ENCODE results near the gene MOCS3. TPM values are rescaled to one million over a fixed set of nuclear protein-coding genes. Genes with fewer than 3 reads are reported as not detected.

MOCS3 gene
- total and polyA plus RNA-seq, 10 of the 15 experiments (the other 5 are each of a cell fraction or from before 2014, with no cell fraction given) = 0.87 to 5.9 (median 3.6) TPM

GRCh38 chr20:50968289-50968688 lies 9.7 kb downstream of the MOCS3 start:
- RAD21 ChIA-PET (ENCODE audit: unreplicated experiment) = no interaction called here
- Histone ChIP-seq H4K20me1 (ENCODE audit: control insufficient read depth, insufficient read depth) (no peaks in the 10 kb centered on the region), H3K36me3 (ENCODE audit: control insufficient read depth in 2 of 2, insufficient read depth in 2 of 2, low read length in 1 of 2) (no peaks in the 10 kb centered on the region), H2AFZ (ENCODE audit: control insufficient read depth, low read depth, low read length) (no peak overlapping the region), H3K4me1 (ENCODE audit: control insufficient read depth, insufficient read depth, low read length) (no peaks in the 10 kb centered on the region), H3K4me3 (no peak overlapping the region), H3K27me3 (replicated peaks in 1 of 2; ENCODE audit: control insufficient read depth in 2 of 2, insufficient read depth in 2 of 2, low read length in 1 of 2) (no peaks in the 10 kb centered on the region; a peak in 2 of 4 replicates), H3K9me3 (replicated peaks; ENCODE audit: control insufficient read depth, insufficient read depth, low read length) (no peaks in the 10 kb centered on the region), H3K4me2 (ENCODE audit: control insufficient read depth, insufficient read depth) (no peak overlapping the region), H3K9ac (ENCODE audit: control insufficient read depth, insufficient read depth, low read length) (no peak overlapping the region), H3K27ac (ENCODE audit: control insufficient read depth, insufficient read depth) (no peak overlapping the region), H3K79me2 (ENCODE audit: control insufficient read depth, insufficient read depth, low read length) (no peaks in the 10 kb centered on the region)
- ATAC-seq (no peak), DNase-seq (ENCODE audit: low read depth, low spot score) (no peak), FAIRE-seq (no peak)
- in situ Hi-C loops (cut with MboI) (no loop called here), intact Hi-C loops (cut with micrococcal nuclease; ENCODE audit: unreplicated experiment) (no loop called here)
- POLR2A ChIA-PET = no interaction called here
- no peak for TF ChIP-seq SIN3A (IDR thresholded peaks at IDR 0.05; ENCODE audit: low read depth, low read length)
- CTCF ChIA-PET = interaction anchor here (0.9 to 2.1 kb wide), 2 partner anchors 13 to 19 kb away, joined by 4 to 6 read pairs; no protein-coding TSS in a partner anchor
- 47% methylated on average over 9 of the region's 9 CpGs for whole genome bisulfite sequencing (ENCODE audit: insufficient coverage, insufficient replicate concordance, low lambda C conversion rate, missing lambda C conversion rate)
- no TSS peak for BruUV-seq (replicated peaks)
- SMC1A ChIA-PET (ENCODE audit: uncharacterized antibody, unreplicated experiment) = interaction anchor here (0.6 kb wide), 1 partner anchor 24 kb away, joined by 3 read pairs; no protein-coding TSS in a partner anchor

GRCh38 chr20:50969435-50969834 lies 10.8 kb downstream of the MOCS3 start:
- Histone ChIP-seq H3K9ac (ENCODE audit: control insufficient read depth, insufficient read depth, low read length) (no peak overlapping the region), H3K4me2 (ENCODE audit: control insufficient read depth, insufficient read depth) (no peak overlapping the region), H3K27ac (ENCODE audit: control insufficient read depth, insufficient read depth) (no peak overlapping the region), H2AFZ (ENCODE audit: control insufficient read depth, low read depth, low read length) (no peak overlapping the region), H3K4me3 (no peak overlapping the region), H3K9me3 (replicated peaks; ENCODE audit: control insufficient read depth, insufficient read depth, low read length) (no peaks in the 10 kb centered on the region), H3K36me3 (ENCODE audit: control insufficient read depth in 2 of 2, insufficient read depth in 2 of 2, low read length in 1 of 2) (no peaks in the 10 kb centered on the region), H3K27me3 (replicated peaks in 1 of 2; ENCODE audit: control insufficient read depth in 2 of 2, insufficient read depth in 2 of 2, low read length in 1 of 2) (no peaks in the 10 kb centered on the region; a peak in 2 of 4 replicates), H4K20me1 (ENCODE audit: control insufficient read depth, insufficient read depth) (no peaks in the 10 kb centered on the region), H3K79me2 (ENCODE audit: control insufficient read depth, insufficient read depth, low read length) (no peaks in the 10 kb centered on the region), H3K4me1 (ENCODE audit: control insufficient read depth, insufficient read depth, low read length) (no peaks in the 10 kb centered on the region)
- ATAC-seq (no peak), DNase-seq (ENCODE audit: low read depth, low spot score) (no peak), FAIRE-seq (no peak)
- in situ Hi-C loops (cut with MboI) = no loop called here
- ChIA-PET RAD21 (ENCODE audit: unreplicated experiment) (no interaction called here), POLR2A (no interaction called here), CTCF (interaction anchor here (0.9 kb wide), 1 partner anchor 18 kb away, joined by 4 read pairs; no protein-coding TSS in a partner anchor), SMC1A (ENCODE audit: uncharacterized antibody, unreplicated experiment) (no interaction called here)
- intact Hi-C loops (cut with micrococcal nuclease; ENCODE audit: unreplicated experiment) = no loop called here
- TF ChIP-seq MYB (IDR thresholded peaks at IDR 0.05; ENCODE audit: borderline replicate concordance, low read depth, low read length) (no peak), TCF3 (IDR thresholded peaks at IDR 0.05; ENCODE audit: borderline replicate concordance, insufficient read depth, low read depth, low read length) (no peak), SUZ12 (IDR thresholded peaks at IDR 0.05; ENCODE audit: unreplicated experiment) (no peak), SRF (IDR thresholded peaks at IDR 0.05; ENCODE audit: low read depth in 2 of 2, low read length in 2 of 2) (no peak), KDM1A (IDR thresholded peaks at IDR 0.05; ENCODE audit: borderline replicate concordance) (no peak), IRF5 (IDR thresholded peaks at IDR 0.05; ENCODE audit: borderline replicate concordance) (no peak), TCF7 (IDR thresholded peaks at IDR 0.05; ENCODE audit: borderline replicate concordance) (no peak), HDAC6 (IDR thresholded peaks at IDR 0.05; ENCODE audit: unreplicated experiment) (no peak), RUNX3 (IDR thresholded peaks at IDR 0.05; ENCODE audit: low read length) (no peak)
- WGBS (ENCODE audit: insufficient coverage, insufficient replicate concordance, low lambda C conversion rate, missing lambda C conversion rate) = 38% methylated on average over 5 of the region's 5 CpGs
- BruUV-seq (replicated peaks) = no TSS peak
